Measurements from ENCODE around the gene SC5D.

DNA sequence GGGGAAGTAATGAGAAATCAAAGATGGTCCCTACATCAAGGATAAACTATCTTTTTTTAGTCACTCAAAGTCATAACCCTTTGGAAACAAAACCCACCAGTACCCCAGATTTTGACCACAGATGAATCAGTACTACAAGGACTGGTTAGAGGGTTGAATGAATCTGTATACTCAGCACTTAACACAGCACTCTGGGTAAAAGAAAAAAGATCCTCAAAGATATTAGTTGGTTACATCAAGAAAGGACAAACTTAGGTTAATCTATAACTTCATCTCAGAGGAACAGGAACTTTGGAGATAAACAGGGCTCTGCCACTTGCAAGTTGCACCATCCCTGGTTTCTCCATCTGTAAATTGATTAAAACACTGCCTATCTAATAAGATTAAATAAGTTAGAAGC lies 18.8 kb downstream of the SC5D start:
- TF ChIP-seq, protein P1, sequence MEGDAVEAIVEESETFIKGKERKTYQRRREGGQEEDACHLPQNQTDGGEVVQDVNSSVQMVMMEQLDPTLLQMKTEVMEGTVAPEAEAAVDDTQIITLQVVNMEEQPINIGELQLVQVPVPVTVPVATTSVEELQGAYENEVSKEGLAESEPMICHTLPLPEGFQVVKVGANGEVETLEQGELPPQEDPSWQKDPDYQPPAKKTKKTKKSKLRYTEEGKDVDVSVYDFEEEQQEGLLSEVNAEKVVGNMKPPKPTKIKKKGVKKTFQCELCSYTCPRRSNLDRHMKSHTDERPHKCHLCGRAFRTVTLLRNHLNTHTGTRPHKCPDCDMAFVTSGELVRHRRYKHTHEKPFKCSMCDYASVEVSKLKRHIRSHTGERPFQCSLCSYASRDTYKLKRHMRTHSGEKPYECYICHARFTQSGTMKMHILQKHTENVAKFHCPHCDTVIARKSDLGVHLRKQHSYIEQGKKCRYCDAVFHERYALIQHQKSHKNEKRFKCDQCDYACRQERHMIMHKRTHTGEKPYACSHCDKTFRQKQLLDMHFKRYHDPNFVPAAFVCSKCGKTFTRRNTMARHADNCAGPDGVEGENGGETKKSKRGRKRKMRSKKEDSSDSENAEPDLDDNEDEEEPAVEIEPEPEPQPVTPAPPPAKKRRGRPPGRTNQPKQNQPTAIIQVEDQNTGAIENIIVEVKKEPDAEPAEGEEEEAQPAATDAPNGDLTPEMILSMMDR (IDR thresholded peaks at IDR 0.05), result no peak
- TF ChIP-seq POLR2A (IDR thresholded peaks at IDR 0.05), result no peak

Data from esophagus squamous epithelium (tissue), 4 donors.